HUES6 (cell line): ENCODE data around the gene RHOV.

Source experiments
- H3K27ac ChIP-seq: 2 replicates; pipeline ENCODE4 v1.7.0; 2013; ENCODE audit warnings: low read depth, mild to moderate bottlenecking, low read length, inconsistent platforms
- H3K27me3 ChIP-seq: 2 replicates; pipeline ENCODE4 v1.6.1; 2013; ENCODE audit warnings: low read length; ENCODE audit not compliant: control insufficient read depth, insufficient read depth
- H3K36me3 ChIP-seq: 2 replicates; pipeline ENCODE4 v1.6.1; 2013; ENCODE audit warnings: low read length; ENCODE audit not compliant: control insufficient read depth, insufficient read depth
- H3K4me1 ChIP-seq: 2 replicates; pipeline ENCODE4 v1.6.1; 2013; ENCODE audit warnings: low read length; ENCODE audit not compliant: control insufficient read depth, insufficient read depth
- H3K4me3 ChIP-seq: 2 replicates; pipeline ENCODE4 v1.5.1; 2013; ENCODE audit warnings: low read depth, low read length
- H3K9ac ChIP-seq: one replicate; pipeline ENCODE4 v1.6.1; 2013; ENCODE audit warnings: mild to moderate bottlenecking, low read length
- H3K9me3 ChIP-seq: 2 replicates; pipeline ENCODE4 v1.6.1; 2013; ENCODE audit warnings: low read depth, low read length; ENCODE audit not compliant: control insufficient read depth, insufficient read depth

Gene RHOV

GRCh38 chr15:40891810-40892446 is 17.9 kb upstream of the RHOV start:
- peaks cover 9% of the 10 kb centered on the region for H3K36me3 ChIP-seq
- H3K9ac ChIP-seq: no peak overlapping the region
- no peak overlapping the region for H3K27ac ChIP-seq
- H3K4me3 ChIP-seq: no peak overlapping the region
- H3K27me3 ChIP-seq: peaks cover 16% of the 10 kb centered on the region
- H3K4me1 ChIP-seq: peaks cover 6% of the 10 kb centered on the region
- H3K9me3 ChIP-seq: no peaks in the 10 kb centered on the region

DNA sequence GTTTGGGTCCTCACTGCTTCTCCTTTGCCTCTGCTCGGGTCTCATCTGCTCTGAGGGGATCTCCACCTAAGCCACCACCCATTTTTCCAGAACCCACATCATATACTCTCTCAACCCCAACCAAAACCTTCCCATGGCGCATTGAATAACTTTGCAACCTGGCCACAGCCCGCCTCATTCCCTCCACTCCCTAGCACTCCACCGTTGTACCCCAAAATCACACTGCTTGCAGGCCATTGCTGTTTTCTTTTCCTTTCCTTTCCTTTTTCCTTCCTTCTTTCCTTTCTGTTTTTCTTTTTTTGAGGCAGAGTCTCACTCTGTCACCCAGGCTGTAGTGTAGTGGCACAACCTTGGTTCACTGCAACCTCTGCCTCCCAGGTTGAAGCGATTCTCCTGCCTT is 17.1 kb upstream of the RHOV start:
- Histone ChIP-seq H3K27me3 (peaks cover 16% of the 10 kb centered on the region), H3K4me1 (peaks cover 6% of the 10 kb centered on the region), H3K27ac (no peak overlapping the region)

GRCh38 chr15:40889112-40889511 is 15.1 kb upstream of the RHOV start:
- H3K9ac ChIP-seq: no peak overlapping the region
- peaks cover 16% of the 10 kb centered on the region for H3K27me3 ChIP-seq
- no peak overlapping the region for H3K27ac ChIP-seq
- H3K36me3 ChIP-seq: no peaks in the 10 kb centered on the region
- no peak overlapping the region for H3K4me3 ChIP-seq
- H3K4me1 ChIP-seq: no peaks in the 10 kb centered on the region
- H3K9me3 ChIP-seq: no peaks in the 10 kb centered on the region

More for the DNA sequence above, 17.1 kb upstream of the RHOV start:
- Histone ChIP-seq H3K4me3 (no peak overlapping the region), H3K36me3 (peaks cover 6% of the 10 kb centered on the region), H3K9ac (no peak overlapping the region), H3K9me3 (no peaks in the 10 kb centered on the region)

DNA sequence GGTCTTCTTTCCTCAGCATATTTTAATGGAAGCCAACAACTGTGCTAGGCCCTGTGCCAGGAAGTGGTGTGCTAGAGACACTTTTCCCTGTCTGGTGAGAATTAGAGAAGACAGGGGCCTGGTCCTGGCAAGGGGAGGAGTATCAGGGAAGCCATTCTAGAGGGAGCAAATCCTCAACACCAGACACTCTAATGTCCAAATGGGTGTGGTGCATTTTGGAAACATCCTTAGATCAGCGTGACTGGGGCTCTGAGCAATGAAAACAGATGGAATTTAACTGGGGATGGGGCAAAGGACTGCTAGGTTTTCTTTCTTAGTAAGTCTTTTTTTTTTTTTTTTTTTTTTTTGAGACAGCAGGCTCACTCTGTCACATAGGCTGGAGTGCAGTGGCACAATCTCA is 12.6 kb upstream of the RHOV start:
- Histone ChIP-seq H3K27ac (no peak overlapping the region), H3K4me3 (no peak overlapping the region), H3K27me3 (no peaks in the 10 kb centered on the region), H3K36me3 (no peaks in the 10 kb centered on the region), H3K9ac (no peak overlapping the region), H3K9me3 (peaks cover 4% of the 10 kb centered on the region; the same call in 1 of the 2 replicates), H3K4me1 (no peaks in the 10 kb centered on the region)

DNA sequence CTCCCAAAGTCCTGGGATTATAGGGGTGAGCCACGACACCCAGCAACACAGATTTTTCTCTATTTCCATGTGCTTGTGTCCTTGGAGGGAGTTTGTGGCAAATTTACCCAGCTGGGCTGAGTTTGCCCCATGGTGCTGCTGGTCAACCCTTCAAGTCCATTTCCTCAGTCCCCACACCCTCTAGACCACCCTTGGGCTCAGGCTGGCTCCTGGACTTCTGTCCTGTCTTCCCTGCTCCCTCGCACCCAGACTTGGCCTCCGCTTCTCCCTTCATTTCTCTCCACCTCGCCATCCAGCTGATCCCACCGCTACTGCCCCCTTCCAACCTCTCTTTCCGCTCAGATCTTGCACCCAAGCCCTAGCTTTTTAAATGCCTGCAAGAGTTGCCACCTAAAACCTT is 7.3 kb upstream of the RHOV start:
- no peak overlapping the region for H3K27ac ChIP-seq
- H3K36me3 ChIP-seq: no peaks in the 10 kb centered on the region
- H3K27me3 ChIP-seq: no peaks in the 10 kb centered on the region
- H3K9me3 ChIP-seq: peaks cover 4% of the 10 kb centered on the region; the same call in 1 of the 2 replicates
- H3K4me1 ChIP-seq: peaks cover 6% of the 10 kb centered on the region
- H3K9ac ChIP-seq: no peak overlapping the region
- no peak overlapping the region for H3K4me3 ChIP-seq

GRCh38 chr15:40879609-40880008 is 5.6 kb upstream of the RHOV start:
- H3K36me3 ChIP-seq: no peaks in the 10 kb centered on the region
- peaks cover 4% of the 10 kb centered on the region; the same call in 1 of the 2 replicates for H3K9me3 ChIP-seq
- no peak overlapping the region for H3K27ac ChIP-seq
- H3K4me3 ChIP-seq: no peak overlapping the region
- peaks cover 6% of the 10 kb centered on the region for H3K4me1 ChIP-seq
- no peak overlapping the region for H3K9ac ChIP-seq
- H3K27me3 ChIP-seq: peaks cover 1% of the 10 kb centered on the region

- Histone ChIP-seq H3K9me3 (peaks cover 4% of the 10 kb centered on the region; the same call in 1 of the 2 replicates), H3K4me1 (peaks cover 9% of the 10 kb centered on the region), H3K27me3 (peaks cover 7% of the 10 kb centered on the region), H3K9ac (no peak overlapping the region), H3K36me3 (no peaks in the 10 kb centered on the region), H3K27ac (no peak overlapping the region), H3K4me3 (no peak overlapping the region)
Observed at GRCh38 chr15:40878785-40879184, 4.8 kb upstream of the RHOV start.

GRCh38 chr15:40877694-40878093 is 3.7 kb upstream of the RHOV start:
- no peaks in the 10 kb centered on the region for H3K36me3 ChIP-seq
- no peak overlapping the region for H3K9ac ChIP-seq
- no peaks in the 10 kb centered on the region; the same call in 1 of the 2 replicates for H3K9me3 ChIP-seq
- no peak overlapping the region for H3K27ac ChIP-seq
- H3K4me3 ChIP-seq: no peak overlapping the region
- peaks cover 13% of the 10 kb centered on the region for H3K27me3 ChIP-seq
- peaks cover 18% of the 10 kb centered on the region for H3K4me1 ChIP-seq

DNA sequence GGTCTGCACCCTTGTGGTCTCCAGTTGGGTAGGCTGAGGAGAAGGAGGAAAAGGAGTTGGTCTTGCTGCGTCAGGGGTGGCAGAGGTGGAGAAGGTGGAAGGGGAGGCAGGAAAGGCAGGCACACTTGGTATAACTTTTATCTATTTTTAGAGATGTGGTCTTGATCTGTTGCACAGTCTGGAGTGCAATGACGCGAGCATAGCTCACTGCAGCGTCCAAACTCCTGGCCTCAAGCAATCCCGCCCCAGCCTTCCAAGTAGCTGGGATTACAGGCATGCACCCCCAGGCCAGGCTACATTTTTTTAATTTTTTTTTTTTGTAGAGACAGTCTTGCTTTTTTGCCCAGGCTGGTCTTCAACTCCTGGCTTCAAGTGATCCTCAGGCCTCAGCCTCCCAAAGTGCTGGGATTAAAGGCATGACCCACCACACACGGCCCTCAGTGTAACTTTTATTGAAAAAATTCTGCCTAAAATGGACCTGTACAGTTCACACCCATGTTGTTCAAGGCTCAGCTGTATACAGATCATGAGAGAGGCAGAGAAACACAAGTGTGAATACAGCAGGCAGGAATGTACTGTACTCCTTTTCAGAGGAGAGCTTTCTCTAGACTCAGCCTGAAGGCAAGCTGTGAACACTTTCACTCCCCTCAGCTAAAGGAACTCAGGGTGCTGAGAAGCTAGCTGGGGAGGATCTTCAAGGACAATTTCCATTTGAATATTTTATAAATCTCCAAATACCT is 2.1 kb upstream of the RHOV start:
- Histone ChIP-seq H3K27me3 (peaks cover 13% of the 10 kb centered on the region), H3K9ac (no peak overlapping the region), H3K36me3 (no peaks in the 10 kb centered on the region), H3K4me1 (peaks cover 33% of the 10 kb centered on the region), H3K9me3 (no peaks in the 10 kb centered on the region), H3K4me3 (no peak overlapping the region), H3K27ac (no peak overlapping the region)

GRCh38 chr15:40872791-40873693 is 992 bp downstream of the RHOV start:
- H3K9me3 ChIP-seq: no peaks in the 10 kb centered on the region
- H3K4me3 ChIP-seq: peak overlapping the region; percentile 92
- no peak overlapping the region for H3K27ac ChIP-seq
- peaks cover 13% of the 10 kb centered on the region for H3K27me3 ChIP-seq
- H3K9ac ChIP-seq: no peak overlapping the region
- peaks cover 26% of the 10 kb centered on the region for H3K4me1 ChIP-seq
- H3K36me3 ChIP-seq: no peaks in the 10 kb centered on the region
